GM21515 (cell line): ENCODE measurements around the gene ARL13B.
"Not testable (repeated sequence)": the region's sequence is repeated elsewhere in the genome, so short reads cannot be mapped to it uniquely, and the experiment has no call there.

Source experiments
- ATAC-seq: cut with Tn5 transposase; IDR thresholded peaks from one replicate; pipeline ENCODE4 v1.9.1; 2021; ENCODE audit not compliant: unreplicated experiment

ARL13B gene

GRCh38 chr3:93979850-93980676 is at the start of gene ARL13B:
Gene ARL13B, plus strand, starts transcription at chr3:93980155. Its CDS starts 269 bp downstream, at chr3:93980424.
- peak; percentile 100 for ATAC-seq

DNA sequence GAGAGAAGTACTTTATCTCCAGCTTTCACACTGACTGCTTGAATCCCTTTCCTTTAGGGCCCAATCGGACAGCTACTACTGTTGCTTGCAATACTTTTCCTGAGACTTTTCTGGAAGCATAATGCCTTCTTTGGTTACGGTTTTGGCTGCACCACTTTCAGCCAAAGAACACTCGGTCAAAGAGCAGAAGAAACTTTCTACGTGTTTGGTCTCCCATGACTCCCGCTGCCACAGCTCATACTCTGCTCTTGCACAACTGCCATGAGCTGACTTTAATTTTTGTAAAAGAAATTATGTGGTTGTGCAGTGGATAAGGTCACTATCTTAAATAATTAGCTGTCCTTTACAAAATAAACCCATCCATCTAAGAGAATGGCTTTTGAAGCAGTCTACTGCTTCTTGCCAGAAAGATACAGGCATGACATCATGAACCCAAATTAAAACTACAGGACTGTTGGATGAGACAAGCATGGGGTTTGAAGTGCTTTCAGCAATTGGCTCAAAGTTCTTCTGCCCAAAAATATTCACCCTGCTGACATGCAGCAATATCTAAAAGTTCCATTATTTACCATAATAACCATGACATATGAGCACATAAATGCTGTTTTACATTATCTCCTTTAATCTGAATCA is 48.2 kb upstream of the ARL13B start:
- ATAC-seq, result no peak

- no peak for ATAC-seq
These were observed 45.4 kb upstream of the ARL13B start for GRCh38 chr3:93934366-93935046.

DNA sequence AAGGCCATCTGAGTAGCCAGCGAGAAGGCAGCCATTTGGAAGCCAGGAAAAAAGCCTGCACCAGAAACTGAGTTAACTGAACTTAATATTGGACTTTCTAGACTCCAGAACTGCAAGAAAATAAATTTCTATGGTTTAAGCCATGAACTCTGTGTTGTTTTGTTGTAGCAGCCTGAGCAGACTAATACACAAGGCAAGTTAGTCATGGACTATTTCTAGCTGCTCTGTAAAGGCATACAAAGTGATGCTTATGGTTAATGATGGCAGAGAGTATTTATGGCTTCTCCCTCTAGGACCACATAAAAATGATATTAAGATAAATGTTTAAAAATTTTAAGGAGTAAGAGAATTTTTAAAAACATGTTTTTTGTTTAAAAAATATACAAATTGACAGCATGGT is 43.4 kb upstream of the ARL13B start:
- ATAC-seq, result no peak

- not testable (repeated sequence) for ATAC-seq
These were observed 42.5 kb upstream of the ARL13B start for GRCh38 chr3:93937485-93937884.

DNA sequence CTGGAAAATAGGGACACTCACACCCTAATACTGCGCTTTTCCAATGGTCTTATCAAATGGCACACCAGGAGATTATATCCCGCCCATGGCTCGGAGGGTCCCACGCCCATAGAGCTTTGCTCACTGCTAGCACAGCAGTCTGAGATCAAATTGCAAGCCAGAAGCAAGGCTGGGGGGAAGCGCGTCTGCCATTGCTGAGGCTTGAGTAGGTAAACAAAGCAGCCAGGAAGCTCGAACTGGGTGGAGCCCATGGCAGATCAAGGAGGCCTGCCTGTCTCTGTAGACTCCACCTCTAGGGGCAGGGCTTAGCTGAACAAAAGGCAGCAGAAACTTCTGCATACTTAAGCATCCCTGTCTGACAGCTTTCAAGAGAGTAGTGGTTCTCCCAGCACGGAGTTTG is 30.0 kb upstream of the ARL13B start:
- not testable (repeated sequence) for ATAC-seq

DNA sequence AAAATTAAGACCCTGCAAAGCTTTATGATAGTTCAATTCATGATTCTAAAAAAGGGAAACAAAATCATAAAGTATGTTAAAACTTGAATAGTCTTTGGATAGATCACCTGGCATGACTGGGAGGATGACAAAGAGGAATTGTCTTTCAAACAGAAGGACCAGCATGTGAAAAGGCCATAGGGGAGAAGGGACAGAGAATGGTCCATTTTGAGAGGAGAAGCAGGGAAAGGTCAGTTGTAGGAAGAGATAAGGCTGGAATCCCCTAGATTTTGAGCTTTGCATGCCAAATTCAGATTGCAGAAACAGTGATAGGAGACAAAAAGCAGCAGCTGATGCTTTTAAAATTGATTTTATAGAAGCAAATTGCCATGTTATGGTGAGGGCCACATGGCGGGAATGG is 18.9 kb upstream of the ARL13B start:
- no peak for ATAC-seq

GRCh38 chr3:93961489-93961888 is 18.5 kb upstream of the ARL13B start:
- ATAC-seq, result no peak

- no peak for ATAC-seq
These were observed 17.2 kb upstream of the ARL13B start for GRCh38 chr3:93962798-93963197.

DNA sequence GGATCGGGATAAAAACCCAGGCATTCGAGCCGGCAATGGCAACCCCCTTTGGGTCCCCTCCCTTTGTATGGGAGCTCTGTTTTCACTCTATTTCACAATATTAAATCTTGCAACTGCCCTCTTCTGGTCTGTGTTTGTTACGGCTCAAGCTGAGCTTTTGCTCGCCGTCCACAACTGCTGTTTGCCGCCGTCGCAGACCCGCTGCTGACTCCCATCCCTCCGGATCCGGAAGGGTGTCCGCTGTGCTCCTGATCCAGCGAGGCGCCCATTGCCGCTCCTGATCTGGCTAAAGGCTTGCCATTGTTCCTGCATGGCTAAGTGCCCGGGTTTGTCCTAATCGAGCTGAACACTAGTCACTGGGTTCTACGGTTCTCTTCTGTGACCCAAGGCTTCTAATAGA is 14.8 kb upstream of the ARL13B start:
- not testable (repeated sequence) for ATAC-seq

DNA sequence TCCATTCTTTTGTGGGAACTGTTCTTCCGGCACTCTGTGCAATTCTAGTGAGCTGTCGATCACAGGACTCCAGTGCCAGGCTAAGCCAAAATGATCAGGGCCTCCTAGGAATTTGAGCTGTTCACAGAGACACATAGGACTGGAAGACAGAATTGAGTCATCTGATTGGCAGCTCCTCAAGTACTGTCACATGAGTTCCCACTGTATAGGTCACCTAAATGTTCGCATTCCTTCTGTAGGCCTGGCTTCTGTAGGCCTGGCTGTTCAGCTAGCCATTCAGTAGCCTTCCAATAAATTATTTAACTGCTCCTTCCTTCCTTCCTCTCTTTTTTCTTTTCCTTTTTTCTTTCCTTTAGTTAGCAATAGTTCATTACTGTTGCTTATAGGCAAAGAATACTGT is 10.5 kb upstream of the ARL13B start:
- ATAC-seq, result no peak

GRCh38 chr3:93969997-93970396 is 10.0 kb upstream of the ARL13B start:
- no peak for ATAC-seq

DNA sequence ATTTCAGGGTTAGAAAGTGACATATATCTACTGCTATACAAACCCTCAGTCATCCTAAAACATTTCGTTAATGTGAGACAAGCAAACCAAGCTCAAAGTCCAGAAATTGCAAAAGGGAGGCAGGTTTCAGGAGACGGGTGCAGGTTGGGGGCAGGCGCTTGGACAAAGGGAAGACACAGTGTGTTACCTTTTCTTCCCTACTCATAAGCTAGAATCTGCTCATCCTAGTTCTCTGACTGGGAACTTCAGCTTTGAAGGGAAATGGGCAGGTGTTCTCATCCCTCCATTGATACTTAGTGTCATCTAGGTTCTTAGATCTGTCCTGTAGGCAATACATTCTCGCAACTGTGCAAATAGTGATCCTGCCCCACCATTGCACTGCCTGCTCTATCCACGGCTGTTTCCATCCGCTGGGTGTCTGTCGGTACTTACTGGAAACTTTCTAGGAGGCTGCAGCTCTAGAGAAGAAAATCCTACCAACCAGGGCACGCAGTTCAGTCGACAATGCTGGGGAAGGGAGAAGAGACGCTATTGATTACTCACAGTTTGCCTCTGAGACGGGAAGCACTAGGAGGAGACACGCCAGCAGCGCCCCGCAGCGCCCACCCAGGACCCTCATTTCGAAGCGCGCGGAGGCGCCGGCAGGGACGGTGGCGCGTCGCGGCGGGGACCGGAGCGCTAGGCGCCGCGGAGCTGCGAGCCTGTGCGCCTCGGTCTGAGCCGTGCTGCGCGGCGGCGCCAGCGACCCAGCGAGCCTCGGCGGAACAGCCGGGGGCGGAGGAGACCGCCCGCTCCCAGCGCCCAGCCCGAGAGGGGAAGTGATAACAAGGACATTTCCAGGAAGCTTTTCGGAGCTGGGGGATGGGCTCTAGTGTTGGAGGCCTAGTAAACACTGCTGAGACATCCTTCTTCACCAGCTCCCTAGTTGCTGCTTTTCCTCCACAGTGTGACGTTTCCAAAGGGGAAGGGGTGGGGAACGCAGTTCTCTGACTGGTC is 6.5 kb upstream of the ARL13B start, which contains the start of gene PROS1:
PROS1 (minus strand) TSS at position 766 of the 996 bp plus-strand sequence; CDS start at position 619, 147 bp downstream.
- ATAC-seq, result peak; percentile 91

DNA sequence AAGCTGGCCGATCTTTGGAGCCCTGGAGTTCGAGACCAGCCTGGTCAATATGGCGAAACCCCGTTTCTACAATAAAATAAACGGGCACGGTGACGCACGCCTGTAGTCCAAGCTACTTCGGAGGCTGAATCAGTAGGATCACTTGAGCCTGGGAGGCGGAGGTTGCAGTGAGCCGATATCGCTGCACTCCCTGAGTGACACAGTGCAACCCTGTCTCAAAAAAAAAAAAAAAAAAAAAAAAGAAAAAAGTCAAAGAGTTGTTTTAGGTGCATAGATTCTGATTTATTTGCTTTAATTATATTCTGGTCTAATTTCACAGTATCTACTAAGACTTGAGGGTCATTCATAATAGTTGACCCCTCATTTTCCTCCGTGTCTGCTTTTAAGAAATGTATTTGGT is 1.7 kb downstream of the ARL13B start:
- ATAC-seq, result no peak

DNA sequence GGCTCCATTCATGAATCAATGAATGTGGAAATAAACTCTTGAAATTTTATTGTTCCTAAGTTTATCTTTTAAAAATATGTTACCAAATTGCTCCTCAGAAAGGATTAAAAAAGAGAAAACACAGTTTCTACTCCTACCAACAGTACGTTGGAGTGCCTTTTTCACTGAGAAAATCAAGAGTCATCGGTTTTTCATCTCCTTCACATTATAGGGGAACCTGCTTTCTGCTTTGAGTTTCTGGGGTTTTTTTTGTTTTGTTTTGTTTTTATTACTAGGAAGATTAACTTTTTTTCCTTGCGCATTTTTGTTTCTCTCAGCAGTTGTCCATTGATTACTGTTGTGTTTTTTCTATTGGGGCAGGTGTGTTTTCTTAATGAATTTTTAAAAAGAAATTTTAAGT is 3.5 kb downstream of the ARL13B start:
- no peak for ATAC-seq

- ATAC-seq, result no peak
These were observed 4.7 kb downstream of the ARL13B start for GRCh38 chr3:93984618-93985017.

DNA sequence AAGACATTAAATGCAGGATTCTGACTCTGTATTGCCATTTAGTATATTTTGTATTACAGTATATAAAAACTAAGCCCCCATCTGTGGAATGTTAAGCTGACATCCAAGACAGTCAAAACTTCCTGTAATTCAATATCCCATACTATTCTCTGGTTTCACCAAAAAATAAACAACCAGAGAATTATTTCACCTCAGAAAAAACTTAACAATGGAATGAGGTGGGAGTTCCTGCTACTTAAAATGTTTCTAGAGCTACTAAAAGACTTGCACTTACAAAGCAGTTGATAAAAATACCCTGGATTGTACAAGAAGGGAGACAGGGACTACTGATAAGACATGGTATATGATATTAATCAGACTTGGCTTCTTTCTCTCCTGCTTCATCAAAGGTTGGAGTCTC is 8.3 kb downstream of the ARL13B start:
- no peak for ATAC-seq

- no peak for ATAC-seq
These were observed 8.8 kb downstream of the ARL13B start for GRCh38 chr3:93988764-93989163.

DNA sequence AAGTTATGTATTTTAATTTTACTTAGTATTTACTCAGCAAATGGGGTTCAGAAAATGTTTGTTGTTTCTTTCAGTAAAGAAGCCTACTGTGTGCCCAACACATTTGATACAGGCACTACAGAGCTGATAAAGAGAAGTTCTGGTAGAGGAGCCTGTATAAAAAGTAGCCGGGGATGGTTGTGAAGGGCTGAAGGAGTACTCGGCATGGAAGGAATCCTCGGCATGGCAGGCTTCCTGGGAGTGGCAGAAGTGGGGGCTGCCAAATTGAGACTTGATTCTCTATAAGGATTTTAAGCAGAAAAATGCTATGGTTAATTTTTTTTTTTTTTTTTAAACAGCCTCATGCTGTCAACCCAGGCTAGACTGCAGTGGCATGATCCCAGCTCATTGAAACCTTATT is 9.3 kb downstream of the ARL13B start:
- no peak for ATAC-seq

GRCh38 chr3:93991631-93992030 is 11.7 kb downstream of the ARL13B start:
- ATAC-seq, result no peak

GRCh38 chr3:93992207-93992606 is 12.3 kb downstream of the ARL13B start:
- ATAC-seq, result no peak
